ENCODE measurements around the gene IL1RAPL1.

- TF ChIP-seq, protein P1, sequence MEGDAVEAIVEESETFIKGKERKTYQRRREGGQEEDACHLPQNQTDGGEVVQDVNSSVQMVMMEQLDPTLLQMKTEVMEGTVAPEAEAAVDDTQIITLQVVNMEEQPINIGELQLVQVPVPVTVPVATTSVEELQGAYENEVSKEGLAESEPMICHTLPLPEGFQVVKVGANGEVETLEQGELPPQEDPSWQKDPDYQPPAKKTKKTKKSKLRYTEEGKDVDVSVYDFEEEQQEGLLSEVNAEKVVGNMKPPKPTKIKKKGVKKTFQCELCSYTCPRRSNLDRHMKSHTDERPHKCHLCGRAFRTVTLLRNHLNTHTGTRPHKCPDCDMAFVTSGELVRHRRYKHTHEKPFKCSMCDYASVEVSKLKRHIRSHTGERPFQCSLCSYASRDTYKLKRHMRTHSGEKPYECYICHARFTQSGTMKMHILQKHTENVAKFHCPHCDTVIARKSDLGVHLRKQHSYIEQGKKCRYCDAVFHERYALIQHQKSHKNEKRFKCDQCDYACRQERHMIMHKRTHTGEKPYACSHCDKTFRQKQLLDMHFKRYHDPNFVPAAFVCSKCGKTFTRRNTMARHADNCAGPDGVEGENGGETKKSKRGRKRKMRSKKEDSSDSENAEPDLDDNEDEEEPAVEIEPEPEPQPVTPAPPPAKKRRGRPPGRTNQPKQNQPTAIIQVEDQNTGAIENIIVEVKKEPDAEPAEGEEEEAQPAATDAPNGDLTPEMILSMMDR (conservative IDR thresholded peaks at IDR 0.05; ENCODE audit: low read length): no peak
- TF ChIP-seq EZH2phosphoT487 (IDR thresholded peaks at IDR 0.05; ENCODE audit: borderline replicate concordance): no peak
These were observed 847.7 kb downstream of the IL1RAPL1 start for GRCh38 chrX:29434939-29435338.
